ENCODE measurements around the gene OR4C13.
"Not testable (repeated sequence)": the region's sequence is repeated elsewhere in the genome, so short reads cannot be mapped to it uniquely, and the experiment has no call there.

The OR4C13 gene

DNA sequence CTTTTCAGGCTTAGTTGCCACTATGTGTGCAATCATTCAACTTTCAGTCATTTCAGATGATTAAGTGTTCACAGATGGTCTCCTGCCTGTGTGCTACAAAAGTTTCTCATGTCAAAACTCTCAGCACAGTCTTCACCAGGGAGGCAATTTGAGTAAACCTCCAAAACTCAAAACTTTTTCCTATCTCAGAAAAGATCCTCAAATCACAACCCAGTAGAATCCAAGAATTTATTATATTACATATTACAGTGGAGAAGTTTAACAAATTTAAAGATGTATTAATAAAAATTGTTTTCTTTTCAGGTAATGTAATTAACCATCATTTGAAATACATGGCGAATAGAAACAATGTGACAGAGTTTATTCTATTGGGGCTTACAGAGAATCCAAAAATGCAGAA is at the start of gene OR4C13:
Gene OR4C13 (plus strand): TSS at position 301 of the 400 bp plus-strand sequence. CDS start 32 bp downstream, at position 333.
- DNase-seq, result no peak

GRCh38 chr11:49911516-49911915 is 40.7 kb upstream of the OR4C13 start:
- not testable (repeated sequence) for DNase-seq

DNA sequence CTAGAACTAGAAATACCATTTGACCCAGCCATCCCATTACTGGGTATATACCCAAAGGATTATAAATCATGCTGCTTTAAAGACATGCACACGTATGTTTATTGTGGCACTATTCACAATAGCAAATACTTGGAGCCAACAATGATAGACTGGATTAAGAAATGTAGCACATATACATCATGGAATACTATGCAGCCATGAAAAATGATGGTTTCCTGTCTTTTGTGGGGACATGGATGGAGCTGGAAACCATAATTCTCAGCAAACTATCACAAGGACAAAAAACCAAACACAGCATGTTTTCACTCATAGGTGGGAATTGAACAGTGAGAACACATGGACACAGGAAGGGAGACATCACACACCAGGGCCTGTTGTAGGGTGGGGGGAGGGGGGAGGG is 3.5 kb upstream of the OR4C13 start:
- not testable (repeated sequence) for DNase-seq

GRCh38 chr11:49973439-49973838 is 21.2 kb downstream of the OR4C13 start:
- DNase-seq, result not testable (repeated sequence)

DNA sequence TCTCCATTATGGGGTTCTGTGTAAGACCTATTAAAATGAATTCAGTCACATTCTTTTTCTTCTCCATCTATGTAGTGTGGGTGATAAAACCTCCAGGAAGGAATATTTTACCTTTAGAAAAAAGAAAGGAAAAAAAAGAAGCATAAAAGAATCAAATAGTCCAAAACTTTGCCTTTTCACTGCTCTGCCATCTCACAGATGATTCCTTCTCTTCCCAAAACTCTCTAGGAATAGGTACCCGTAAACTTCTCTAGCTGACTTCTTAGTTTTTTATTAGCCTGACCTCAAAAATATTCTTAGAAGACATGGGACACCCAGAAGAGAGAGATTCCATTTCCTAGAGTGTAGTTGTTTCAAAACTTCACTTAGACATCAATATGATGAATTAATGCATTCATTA is 30.2 kb downstream of the OR4C13 start, which contains the start of gene OR4C12:
Gene OR4C12 (minus strand): TSS at position 101 of the 400 bp plus-strand sequence. CDS start 34 bp downstream, at position 67.
- not testable (repeated sequence) for DNase-seq

DNA sequence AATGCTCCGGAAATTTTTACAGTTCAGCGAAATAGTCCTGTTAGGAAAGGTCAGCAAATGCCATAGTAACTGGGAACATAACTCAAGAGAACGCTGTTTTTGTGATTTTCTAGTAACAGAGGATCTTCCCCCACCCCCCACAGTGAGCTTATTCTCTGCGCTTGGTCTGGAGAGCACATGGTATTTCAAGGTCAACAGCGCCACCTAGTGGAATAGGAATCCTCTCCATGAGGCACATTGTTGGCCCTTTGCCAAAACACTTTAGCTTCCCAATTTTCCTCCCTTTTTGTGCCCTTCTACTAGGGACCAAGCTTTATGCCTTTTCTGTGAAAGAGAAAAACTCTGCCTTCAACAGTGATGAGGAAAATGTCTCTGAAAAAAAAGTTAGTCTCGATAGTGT is 43.4 kb downstream of the OR4C13 start:
- no peak for DNase-seq

All from kidney glomerular epithelial cell (primary cell).